NCI-H1436 treated with DMSO at 0.1 percent for 48 hours (cell line): ENCODE results near the gene METTL1.
"Not testable (repeated sequence)": the region's sequence is repeated elsewhere in the genome, so short reads cannot be mapped to it uniquely, and the experiment has no call there.

Experiments used
- DNase-seq: peaks from one replicate; lab custom pipeline; 2025; lab: John Stamatoyannopoulos, UW

Gene METTL1

GRCh38 chr12:57724003-57724935 lies 47.6 kb downstream of the METTL1 start:
- no peak for DNase-seq

GRCh38 chr12:57723630-57723962 lies 48.3 kb downstream of the METTL1 start:
- no peak for DNase-seq

GRCh38 chr12:57722716-57723629 lies 48.9 kb downstream of the METTL1 start:
- DNase-seq, result no peak

- DNase-seq, result not testable (repeated sequence)
Observed at GRCh38 chr12:57721846-57722608, 49.9 kb downstream of the METTL1 start.

- DNase-seq, result no peak
Observed at GRCh38 chr12:57720606-57721595, 51.0 kb downstream of the METTL1 start.

- DNase-seq, result no peak
Observed at GRCh38 chr12:57719777-57720605, 51.9 kb downstream of the METTL1 start.

GRCh38 chr12:57718641-57719528 lies 53.0 kb downstream of the METTL1 start:
- no peak for DNase-seq
